GM21381 (cell line): ENCODE data around the gene ZNF329.
"Not testable (repeated sequence)": the region's sequence is repeated elsewhere in the genome, so short reads cannot be mapped to it uniquely, and the experiment has no call there.

Experiments
- ATAC-seq: cut with Tn5 transposase; IDR thresholded peaks from one replicate; pipeline ENCODE4 v1.9.1; 2021; ENCODE audit warnings: mild to moderate bottlenecking, moderate library complexity; ENCODE audit not compliant: unreplicated experiment

The ZNF329 gene

DNA sequence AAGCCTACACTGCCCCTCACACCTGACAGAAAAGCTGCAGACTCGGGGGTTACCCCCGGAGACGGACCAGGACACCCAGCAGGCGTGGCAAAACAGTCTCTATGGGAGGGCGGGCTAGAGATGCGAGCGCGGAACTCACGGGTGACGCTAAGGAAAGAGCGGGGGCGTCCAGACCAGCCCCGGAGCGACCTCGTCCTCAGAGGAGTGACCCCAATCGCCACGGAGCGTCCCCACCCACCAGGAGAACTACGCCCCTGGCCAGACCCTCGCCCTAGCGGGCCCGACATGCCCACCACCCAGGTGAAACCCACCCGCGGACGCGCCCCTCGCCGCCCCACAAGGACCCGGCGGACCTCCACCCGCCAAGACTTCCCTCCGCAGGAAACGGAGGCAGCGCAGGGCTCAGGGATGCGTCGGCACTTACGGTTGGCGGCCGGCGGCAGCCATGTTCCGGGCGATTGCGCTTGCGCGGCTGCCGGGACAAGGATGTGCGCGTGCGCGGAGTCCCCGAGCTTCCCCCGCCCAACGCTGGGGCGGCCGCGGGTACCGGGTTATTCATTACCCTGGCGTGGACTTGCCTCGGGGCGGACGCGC, at the start of gene ZNF329:
Gene ZNF329 (minus strand): TSS at position 462 of the 594 bp plus-strand sequence. CDS start 21,286 bp downstream, outside the sequence.
- ATAC-seq = no peak

DNA sequence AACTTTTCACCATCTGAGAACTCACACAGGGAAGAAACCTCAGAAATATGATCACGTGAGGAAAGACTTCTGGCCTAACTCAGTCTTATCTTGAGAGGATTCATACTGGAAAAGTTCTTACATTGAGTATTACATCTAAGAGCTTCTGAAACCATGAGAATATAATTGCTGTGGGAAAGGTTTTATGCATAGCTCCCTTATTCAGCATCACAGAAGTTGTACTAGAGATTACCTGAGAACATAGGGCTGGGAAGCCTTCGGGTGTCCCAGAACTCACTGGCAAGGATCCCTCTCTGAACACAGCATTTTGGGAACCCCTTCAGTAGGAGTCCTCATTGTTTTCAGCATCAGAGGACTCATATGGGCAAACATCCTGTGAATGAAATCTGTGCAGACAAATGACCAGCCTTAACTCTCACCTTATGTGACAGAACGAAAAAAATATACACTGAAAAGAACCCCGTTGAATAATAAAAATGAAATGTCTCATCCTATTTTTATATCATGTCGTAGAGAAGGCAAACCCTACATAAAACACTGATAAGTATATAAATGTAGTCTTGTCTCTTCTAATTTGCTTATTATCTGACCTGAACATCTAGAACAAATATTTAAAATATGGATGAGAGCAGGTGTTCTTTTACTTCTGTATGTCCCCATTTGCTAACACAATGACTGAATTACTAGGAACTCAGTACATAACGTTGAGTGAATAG, 46.5 kb upstream of the ZNF329 start:
- ATAC-seq = no peak

DNA sequence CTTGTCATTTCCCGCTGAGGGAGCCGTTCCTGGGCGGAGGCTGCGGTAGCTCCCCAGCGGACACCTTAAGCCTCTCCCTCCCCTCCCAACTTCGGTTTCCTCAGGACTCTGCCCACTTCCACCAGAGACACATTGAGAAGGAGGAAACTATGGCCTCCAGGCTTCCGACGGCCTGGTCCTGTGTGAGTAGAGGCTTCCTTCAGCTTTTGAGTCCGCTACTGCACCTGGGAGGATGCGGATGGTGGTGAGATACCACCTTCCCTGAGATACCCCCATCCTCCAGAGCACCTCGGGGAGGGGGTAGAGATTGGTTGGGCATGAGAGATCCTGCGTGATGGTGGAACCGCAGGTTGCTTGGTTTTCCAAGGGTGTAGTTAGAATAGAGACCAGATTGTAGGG, 33.2 kb upstream of the ZNF329 start:
- no peak for ATAC-seq

DNA sequence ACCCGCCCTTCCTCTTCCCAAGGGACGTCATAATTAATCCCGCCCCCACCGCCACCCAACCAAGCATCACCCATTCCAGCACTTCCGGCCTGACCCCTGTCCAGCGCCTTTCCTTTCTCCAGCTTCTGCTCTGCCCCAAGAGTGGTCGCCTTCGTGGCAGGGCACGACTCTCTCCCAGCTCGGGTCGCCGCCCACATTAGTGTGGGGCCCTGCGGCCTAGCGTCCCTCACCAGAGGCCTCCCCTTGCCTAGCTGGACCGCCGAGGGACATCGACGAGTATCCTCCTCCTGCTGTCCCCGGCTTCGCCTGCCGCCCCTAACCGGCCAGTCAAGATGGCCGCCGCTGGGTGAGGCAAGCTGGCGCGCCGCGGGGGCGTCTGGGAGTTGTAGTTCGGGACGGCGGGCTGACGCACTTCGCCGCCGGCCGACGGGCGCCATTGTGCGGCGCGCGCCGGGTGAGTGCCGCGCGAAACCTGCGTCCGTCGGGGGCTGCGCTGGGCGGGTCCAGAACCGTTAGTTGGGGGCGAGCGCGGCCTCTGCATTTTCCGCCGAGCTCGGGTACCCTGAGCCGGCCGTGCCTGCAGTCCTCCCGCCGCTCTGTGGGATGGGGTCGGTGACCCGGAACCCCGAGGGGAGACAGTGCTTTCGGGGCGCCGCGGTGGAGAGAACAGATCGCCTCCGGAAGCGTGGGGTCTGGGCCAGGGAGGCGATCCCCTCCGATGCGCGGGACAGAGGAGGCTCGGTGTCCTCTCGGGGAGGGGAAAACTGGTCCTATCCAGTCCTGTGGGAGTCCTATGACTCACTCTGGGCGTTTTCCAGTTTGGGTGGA, 32.6 kb upstream of the ZNF329 start, which contains the start of gene ZNF274:
Gene ZNF274 (plus strand): TSS at position 73 of the 828 bp plus-strand sequence. CDS start 905 bp downstream, outside the sequence.
- ATAC-seq = peak; percentile 86

DNA sequence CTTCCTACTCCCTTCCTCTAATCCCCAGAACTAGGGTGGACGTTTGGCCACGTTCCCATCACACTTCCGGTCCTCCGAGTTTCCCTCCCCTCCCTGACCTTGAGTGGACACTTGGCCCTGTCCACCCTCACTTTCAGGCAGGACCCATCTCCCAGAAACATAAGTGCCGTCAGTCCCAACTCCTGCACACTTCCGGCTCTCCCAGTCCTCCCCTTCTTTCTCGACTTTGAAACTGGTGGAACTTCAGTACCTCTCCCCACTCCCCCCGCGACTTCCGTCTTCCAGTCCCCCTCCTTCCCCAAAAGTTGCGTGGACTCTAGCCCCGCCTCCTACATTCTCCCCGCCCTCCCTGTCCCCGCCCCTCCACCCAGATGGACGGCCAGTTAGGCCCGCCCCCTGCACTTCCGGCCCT, 32.0 kb upstream of the ZNF329 start:
- no peak for ATAC-seq

DNA sequence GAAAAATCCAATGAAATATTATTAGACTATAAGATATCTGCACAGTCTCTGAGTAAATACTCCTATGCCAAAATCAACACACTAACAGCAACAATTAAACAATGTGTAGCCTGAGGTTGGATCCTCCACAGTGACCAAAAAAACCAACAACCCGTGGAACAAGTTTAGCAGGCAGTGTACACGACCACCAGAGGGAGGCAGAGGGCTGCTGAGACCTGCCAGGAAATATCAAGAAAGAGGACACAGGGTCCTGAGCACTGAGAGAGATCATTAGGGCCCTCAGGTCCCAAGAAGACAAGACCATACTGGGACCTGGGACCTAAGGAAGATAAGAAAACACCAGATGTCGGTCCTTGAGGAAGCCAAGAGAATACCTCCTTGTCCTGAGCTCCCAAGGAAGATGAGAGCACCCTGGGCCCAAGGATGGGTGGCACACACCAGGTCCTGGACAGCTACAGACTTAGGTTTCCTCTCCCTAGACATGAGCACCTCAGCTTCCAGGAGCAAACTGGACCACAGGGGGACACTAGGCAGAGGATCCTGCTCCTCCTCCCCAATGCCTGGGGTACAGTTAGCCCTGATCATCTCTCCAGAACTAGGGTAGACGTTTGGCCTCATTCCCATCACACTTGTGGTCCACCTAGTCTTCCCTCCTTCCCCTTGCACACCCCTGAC, 31.4 kb upstream of the ZNF329 start:
- ATAC-seq = no peak

DNA sequence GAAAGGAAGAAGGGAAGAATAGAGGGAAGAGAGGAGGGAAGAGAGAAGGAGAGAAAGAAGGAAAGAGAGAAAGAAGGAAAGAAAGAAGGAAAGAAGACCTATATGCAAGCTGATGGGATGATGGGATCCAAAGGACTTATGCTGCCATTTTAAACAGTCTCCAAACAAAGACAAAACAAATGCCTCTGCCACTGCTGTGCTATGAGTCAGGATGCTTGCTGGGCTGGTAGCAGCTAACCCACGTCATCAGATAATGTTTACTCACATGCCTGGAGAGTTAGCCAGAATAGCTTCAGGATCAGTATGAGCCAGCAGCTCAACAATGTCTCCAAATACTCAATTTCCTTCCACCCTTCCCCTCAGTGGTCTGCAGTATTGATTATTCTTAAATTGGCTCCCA, 20.3 kb upstream of the ZNF329 start:
- no peak for ATAC-seq

DNA sequence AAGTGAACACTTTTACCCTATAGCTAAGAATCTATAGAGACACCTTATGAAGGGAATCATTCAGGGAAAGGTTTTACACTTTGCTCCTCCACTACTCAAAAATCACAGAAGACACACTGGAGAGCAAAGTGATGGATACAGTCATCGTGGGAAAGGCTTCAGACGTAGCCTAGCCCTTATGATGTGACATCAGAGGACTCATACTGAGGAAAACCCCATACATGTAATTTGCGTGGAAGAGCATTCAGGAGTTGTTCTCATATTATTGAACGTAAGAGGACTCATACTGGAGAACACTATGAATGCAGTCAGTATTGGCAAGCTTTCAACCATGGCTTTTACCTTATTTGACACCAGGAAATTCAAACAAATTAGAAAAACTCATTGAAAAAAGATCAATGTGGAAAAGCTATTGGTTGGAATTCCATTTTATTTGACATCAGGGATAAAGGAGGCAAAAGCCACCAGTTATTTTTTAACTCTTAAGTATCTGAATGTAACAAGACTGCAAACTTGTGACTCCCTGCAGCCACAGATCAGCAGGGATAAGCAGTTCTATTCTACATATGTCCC, 16.2 kb upstream of the ZNF329 start:
- no peak for ATAC-seq

DNA sequence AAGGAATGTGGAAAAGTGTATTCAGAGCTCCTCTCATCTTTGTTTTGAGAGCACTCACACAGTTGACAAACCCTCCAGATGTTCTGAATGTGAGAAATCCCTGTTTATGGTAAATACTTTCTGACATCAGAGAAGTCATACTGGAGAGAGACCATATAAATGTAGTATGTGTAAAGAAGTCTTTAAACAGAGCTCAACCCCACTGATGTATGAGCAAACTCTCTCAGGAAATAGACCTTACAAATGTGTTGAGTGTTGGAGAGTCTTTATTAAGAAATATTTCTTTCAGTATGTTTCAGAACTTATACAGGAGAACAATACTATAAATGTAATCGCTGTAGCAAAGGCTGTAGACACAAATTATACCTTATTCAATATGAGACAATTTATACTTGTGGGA, 15.7 kb upstream of the ZNF329 start:
- no peak for ATAC-seq

DNA sequence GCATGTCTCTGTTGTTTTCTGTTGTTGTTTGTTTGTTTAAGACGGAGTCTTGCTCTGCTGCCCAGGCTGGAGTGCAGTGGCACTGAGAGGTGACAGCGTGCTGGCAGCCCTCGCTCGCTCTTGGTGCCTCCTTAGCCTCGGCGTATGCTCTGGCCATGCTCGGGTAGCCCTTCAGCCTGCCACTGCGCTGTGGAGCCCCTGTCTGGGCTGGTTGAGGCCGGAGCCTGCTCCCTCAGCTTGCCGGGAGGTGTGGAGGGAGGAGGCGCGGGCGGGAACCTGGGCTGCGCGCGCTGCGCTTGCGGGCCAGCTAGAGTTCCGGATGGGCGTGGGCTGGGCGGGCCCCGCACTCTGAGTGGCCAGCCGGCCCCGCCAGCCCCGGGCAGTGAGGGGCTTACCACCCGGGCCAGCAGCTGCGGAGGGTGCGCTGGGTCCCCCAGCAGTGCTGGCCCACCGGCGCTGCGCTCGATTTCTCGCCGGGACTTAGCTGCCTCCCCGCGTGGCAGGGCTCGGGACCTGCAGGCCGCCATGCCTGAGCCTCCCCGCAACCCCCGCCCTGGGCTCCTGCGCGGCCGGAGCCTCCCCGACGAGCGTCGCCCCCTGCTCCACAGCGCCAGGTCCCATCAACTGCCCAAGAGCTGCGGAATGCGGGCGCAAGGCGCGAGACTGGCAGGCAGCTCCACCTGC, 6.6 kb upstream of the ZNF329 start:
- ATAC-seq = no peak

DNA sequence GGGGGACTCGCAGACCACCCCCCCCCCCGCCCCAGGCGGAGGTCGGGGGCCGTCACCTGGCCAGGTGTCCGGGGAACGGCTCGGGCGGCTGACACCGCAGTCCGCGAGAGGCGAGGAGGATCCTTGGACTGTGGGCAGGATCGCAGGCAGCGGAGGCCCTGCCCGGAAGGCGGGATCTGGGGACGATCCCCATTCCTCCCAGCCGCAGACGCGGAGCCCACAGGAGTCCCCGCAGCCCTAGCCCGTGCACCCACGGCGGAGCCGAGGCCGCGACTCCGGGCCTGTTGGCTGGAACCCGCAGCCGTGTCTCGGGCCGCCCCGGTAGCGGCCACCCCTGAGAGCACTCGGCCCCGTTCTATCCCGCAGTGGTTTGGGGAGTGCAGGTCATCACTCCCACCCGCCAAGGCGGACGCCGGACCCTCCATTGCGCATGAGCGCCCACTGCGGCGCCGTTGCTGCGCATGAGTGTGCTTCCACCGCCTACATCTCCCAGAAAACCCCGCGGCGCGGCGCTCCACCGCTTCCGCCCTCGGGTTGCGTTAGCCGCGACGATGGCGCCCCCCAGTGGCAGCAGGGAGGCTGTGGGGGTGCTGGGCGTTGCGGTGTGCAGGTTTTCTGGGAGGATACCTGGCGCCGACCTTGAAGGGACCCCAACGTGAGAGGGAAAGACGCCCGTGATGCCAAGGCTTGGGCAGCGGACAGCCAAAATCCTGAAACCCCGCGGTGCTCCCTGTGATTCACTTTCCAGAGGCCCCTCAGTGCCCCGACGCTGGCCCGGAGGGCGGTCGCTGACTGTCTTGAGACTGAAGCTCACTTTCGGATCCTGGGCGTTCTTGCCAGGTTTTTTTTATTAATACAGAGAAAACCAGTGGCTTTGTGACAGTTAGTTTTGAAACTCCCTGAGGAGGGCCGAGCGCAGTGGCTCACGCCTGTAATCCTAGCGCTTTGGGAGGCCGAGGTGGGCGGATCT, 4.4 kb upstream of the ZNF329 start:
- ATAC-seq = peak; percentile 78

DNA sequence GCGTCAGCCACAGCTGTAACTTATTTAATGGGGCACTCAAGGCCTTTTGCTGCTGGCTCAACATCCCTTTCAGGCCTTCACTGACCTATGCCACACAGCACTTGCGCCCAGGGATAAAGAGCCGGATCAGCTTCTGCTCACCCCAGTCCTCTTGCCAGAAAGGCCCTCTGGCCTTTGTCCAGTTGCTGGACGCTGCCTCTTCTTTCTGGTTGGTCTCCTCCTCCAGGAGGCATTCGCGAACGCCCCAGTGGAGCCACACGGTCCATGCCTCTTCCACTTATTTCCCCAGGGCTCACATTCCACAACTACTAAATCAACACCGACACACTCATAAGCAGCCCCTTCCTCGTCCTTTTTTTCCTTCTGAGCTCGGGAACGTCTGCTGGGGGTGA, 3.7 kb upstream of the ZNF329 start:
- no peak for ATAC-seq

DNA sequence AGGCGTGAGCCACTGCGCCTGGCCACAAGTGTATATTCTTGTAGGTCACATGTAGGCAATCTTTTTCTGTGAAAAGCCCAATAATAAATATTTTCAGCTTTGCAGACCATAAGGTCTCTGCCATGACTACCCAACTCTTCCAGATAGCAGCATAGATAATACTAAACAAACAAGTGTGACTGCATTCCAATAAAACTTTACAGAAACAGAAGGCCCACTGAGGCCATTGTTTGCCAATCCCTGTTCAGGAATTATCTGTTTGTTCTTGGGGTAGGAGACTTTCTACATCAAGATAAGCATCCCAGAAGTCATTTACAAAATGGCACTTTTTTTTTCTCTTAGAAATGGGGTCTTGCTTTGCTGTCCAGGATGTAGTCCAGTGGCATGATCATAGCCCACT, 2.8 kb upstream of the ZNF329 start:
- ATAC-seq = no peak

DNA sequence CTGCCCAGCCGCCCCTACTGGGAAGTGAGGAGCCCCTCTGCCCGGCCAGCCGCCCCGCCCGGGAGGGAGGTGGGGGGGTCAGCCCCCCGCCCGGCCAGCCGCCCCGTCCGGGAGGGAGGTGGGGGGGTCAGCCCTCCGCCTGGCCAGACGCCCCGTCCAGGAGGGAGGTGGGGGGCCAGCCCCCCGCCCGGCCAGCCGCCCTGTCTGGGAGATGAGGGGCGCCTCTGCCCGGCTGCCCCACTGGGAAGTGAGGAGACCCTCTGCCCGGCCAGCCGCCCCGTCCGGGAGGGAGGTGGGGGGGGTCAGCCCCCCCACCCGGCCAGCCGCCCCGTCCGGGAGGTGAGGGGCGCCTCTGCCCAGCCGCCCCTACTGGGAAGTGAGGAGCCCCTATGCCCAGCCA, 3.1 kb downstream of the ZNF329 start:
- ATAC-seq = not testable (repeated sequence)

DNA sequence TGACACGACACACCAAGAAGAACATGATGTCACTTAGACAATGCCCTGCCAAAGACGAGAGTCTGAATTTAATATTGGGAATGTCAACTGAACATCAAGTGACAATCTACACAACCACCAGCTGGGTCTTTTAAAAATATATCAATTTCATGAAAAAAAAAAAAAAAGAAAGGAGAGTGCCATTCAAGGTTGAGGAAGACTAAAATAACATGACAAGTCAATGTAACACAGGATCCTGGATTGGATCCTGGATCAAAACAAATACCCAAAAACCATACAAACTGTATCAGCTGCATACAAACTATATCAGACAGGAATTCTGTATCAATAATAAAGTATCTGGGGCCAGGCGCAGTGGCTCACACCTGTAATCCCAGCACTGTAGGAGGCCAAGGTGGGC, 4.7 kb downstream of the ZNF329 start:
- ATAC-seq = no peak

DNA sequence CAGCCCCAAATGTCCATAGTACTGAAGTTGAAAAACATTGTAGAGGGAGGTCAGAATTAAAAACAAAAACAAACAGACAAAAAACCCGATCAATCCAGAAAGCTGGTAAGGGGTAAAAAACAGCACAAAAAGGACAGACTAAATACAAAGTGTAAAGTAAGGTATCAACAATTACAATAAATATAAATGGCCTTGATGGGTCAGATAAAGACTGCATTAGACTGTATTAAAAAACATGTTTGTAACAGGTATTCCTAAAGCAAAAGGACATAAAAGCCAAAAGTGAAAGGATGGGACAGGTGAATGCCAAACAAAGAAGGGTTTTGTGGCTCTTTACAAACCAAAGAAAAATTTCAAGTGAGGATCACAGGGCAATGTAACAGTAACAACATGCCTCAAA, 16.3 kb downstream of the ZNF329 start:
- no peak for ATAC-seq

DNA sequence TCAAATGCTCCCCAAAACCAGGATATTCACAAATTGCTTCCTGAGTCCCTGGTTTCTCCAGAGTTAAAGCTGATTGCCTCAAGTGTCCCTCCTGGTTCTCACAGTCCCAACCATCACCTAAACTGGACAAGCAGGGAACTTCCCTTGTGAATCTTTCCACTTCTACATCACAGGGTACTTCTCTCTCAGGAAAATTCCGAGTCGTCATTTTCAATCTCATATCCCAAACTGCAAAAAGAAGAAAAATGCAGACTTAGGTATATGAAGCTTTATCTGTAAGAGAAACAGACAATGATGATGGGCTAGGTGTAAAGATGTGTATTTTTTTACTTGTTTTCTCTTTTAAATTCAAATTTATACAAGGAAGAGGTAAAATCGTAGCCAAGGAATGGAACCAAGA, 21.3 kb downstream of the ZNF329 start:
- no peak for ATAC-seq

DNA sequence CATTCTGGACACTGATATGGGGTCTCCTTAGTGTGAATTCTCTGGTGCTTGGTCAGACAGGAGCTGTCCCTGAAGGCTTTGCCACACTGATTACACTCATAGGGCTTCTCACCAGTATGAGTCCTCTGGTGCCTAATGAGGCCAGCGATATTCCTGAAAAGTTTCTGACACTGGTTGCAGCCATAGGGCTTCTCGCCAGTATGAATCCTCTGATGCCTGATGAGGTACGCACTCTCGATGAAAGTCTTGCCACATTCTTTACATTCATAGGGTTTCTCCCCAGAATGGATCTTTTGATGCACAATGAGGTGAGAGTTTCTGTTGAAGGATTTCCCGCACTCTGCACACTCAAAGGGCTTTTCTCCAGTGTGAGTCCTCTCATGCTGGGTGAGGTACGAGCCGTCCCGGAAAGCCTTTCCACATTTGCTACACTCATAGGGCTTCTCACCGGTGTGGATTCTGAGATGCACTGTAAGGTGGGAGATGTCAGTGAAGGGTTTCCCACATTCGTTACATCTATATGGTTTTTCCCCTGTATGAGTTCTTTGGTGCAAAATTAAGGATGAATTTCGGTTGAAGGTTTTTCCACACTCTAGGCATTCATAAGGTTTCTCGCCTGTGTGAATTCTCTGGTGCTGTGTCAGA, 22.4 kb downstream of the ZNF329 start:
- ATAC-seq = no peak

DNA sequence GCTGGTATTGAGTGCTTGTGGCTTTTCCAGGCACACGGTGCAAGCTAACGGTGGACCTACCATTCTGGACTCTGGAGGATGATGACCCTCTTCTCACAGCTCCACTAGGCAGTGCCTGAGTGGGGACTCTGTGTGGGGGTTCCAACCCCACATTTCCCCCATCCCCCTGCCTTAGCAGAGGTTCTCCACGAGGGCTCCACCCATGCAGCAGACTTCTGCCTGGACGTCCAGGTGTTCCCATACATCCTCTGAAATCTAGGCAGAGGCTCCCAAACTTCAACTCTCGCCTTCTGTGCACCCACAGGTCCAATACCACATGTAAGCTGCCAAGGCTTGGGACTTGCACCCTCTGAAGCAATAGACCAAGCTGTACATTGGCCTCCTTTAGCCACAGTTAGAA, 27.2 kb downstream of the ZNF329 start:
- ATAC-seq = no peak
